GM10248 (cell line): ENCODE results near the gene DICER1.

Source experiments
- CTCF ChIA-PET: fragments of 300-600 bp; sonication (Branson Sonifier 250); formaldehyde crosslinking; extraction: SDS; loops from one replicate; lab custom pipeline; 2021; ENCODE audit warnings: antibody characterized with exemption; lab: Yijun Ruan, JAX
- POLR2A ChIA-PET: fragments of 350-650 bp; sonication (Branson Sonifier 250); formaldehyde crosslinking; extraction: SDS; loops from one replicate; lab custom pipeline; 2020; ENCODE audit warnings: antibody characterized with exemption; lab: Yijun Ruan, JAX
- DNase-seq: peaks from one replicate; pipeline ENCODE4 v3.0.0; 2012; ENCODE audit errors: extremely low spot score
- TF ChIP-seq, protein P1 (sequence below): IDR thresholded peaks from 2 replicates; pipeline ENCODE4 v1.5.1; 2012; ENCODE audit warnings: mild to moderate bottlenecking, low read depth; ENCODE audit errors: extremely low read depth, missing control alignments, control extremely low read depth

The DICER1 gene

DNA sequence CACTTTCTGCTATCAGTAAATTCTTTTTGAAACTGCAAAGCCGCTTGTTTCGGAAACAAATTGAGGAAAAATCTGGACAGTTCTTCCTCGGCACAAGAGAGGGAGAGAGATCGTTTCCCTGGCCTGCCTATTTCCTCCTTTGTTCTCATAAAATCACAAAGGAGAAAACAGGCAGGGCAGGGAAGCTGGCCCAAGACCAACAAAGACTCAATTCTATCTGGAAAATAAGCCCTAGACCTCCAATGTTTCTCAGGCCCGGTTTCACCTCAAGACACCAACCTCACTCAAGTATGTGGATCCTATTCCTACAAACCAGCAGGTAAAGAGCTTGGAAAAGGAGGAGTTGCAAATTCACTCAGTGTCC, 19.5 kb downstream of the DICER1 start:
- POLR2A ChIA-PET: no interaction called here
- TF ChIP-seq, protein P1, sequence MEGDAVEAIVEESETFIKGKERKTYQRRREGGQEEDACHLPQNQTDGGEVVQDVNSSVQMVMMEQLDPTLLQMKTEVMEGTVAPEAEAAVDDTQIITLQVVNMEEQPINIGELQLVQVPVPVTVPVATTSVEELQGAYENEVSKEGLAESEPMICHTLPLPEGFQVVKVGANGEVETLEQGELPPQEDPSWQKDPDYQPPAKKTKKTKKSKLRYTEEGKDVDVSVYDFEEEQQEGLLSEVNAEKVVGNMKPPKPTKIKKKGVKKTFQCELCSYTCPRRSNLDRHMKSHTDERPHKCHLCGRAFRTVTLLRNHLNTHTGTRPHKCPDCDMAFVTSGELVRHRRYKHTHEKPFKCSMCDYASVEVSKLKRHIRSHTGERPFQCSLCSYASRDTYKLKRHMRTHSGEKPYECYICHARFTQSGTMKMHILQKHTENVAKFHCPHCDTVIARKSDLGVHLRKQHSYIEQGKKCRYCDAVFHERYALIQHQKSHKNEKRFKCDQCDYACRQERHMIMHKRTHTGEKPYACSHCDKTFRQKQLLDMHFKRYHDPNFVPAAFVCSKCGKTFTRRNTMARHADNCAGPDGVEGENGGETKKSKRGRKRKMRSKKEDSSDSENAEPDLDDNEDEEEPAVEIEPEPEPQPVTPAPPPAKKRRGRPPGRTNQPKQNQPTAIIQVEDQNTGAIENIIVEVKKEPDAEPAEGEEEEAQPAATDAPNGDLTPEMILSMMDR: no peak
- CTCF ChIA-PET: no interaction called here
- DNase-seq: no peak

DNA sequence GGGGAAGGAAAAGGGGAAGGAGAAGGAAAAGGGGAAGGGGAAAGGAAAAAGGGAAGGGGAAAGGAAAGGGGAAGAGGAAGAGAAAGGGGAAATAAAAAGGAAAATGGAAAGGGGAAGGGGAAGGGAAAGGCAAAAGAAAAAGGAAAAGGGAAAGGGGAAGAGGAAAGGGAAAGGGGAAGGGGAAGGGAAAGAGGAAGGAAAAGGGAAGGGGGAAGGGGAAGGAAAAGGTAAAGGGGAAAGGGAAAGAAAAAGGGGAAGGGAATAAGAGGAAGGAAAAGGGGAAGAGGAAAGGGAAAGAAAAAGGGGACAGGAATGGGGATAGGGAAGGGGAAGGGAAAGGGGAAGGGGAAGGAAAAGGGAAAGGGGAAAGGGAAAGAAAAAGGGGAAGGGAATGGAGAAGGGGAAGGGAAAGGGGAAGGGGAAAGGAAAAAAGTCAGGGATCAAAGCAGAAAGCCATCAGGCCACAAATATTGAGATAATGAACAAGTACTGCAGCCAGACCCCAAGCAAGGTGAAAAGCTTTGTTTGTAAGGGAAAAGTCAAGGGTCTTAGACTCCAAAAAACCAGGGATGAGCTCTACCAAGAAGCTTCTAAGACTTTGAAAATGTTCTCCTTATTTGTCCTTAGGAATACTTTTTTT, 20.0 kb downstream of the DICER1 start:
- TF ChIP-seq, protein P1: no peak
- ChIA-PET POLR2A (no interaction called here), CTCF (no interaction called here)
- DNase-seq: no peak

DNA sequence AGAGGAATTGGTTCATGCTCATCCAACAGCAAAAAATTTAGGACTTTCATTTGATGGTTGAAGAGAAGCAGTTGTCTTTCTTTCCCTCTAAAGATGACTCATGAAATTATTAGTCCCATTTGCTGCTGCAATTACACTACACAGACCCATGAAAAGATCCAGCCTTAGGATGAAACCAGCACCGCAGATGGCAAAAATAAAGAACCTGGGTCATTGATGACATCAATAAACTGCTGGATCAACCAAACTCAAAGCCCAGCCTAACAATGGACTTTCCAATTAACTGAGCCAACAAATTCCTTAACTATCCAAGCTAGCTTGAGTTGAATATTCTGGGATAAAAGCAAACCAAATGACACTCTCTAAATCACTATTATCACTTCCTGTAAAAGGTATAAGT, 20.7 kb downstream of the DICER1 start:
- TF ChIP-seq, protein P1: no peak
- POLR2A ChIA-PET: no interaction called here
- CTCF ChIA-PET: no interaction called here
- DNase-seq: no peak

DNA sequence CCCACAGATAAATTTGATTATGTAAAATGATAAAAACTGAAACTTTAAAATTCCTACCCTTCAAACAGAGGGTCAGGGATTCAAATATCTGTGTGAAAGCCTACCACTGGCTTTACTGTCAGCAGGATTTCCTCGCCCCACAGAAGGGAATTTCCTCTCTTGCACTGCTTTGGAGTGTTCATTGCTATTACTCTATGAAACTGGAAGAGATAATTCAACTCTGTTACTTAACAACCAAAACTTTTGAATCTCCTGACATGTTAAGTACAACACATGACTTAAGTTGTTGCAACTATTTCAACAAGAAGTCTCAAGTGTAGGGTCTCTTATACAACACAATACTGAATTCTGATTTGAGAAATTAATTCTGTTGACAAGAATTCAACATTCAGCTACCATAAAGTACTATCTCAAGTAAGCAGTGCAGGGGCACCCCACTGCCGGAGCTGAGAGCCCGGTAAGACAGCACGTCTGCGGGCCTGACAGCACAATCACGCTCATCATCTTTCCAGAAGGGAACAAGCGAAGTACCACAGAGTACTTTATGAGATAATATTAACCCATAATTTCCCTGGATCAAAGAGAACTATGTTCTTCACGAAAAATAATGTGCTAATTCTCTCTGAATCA, 22.9 kb downstream of the DICER1 start:
- POLR2A ChIA-PET: no interaction called here
- DNase-seq: peak; percentile 20
- CTCF ChIA-PET: interaction anchor here (1.5 kb wide), 1 partner anchor 49 kb away, joined by 3 read pairs; no protein-coding TSS in a partner anchor
- TF ChIP-seq, protein P1: no peak

DNA sequence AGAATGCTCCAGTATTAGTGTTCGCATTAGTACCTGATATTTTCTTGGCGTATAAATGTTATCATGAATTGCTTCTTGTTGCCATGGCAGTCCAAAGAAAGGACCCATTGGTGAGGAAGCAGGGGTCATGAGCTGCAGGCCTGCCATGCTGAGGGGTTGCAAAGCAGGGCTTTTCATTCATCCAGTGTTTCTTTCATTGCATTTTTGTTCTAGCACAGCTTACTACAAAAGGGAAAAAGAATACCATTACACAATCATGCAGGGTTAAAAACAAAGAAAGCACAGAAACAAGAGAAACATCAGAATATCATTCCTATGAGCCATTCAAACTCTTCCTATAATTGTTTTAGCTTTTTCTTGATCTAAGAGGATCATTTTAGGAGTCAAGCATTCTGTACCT, 24.0 kb downstream of the DICER1 start:
- CTCF ChIA-PET: interaction anchor here (1.5 kb wide), 1 partner anchor 50 kb away, joined by 3 read pairs; no protein-coding TSS in a partner anchor
- DNase-seq: no peak
- TF ChIP-seq, protein P1: no peak
- POLR2A ChIA-PET: no interaction called here

DNA sequence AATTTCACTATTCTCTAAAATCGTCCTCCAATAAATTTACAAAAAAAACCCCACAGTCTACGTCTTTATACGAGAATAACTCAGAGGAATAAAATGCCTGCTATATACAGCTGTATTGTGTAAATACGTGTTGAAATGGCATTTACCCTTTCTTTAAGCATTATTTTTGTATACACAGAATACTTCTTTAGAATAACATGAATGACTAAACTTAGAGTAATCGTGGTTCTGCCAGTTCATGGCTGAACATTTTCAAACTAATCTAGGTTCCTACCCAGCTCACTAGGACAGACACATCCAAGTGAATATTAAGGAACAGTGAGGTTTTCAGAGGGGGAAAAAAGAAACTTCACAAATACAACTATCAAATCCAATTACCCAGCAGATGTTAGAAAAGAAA, 24.6 kb downstream of the DICER1 start:
- TF ChIP-seq, protein P1: no peak
- CTCF ChIA-PET: interaction anchor here (1.5 kb wide), 1 partner anchor 51 kb away, joined by 3 read pairs; no protein-coding TSS in a partner anchor
- DNase-seq: no peak
- POLR2A ChIA-PET: no interaction called here
